Parathyroid adenoma (tissue), 2 donors: Measurements from ENCODE around the gene LHX5.

ENCODE experiments used
- H2AFZ ChIP-seq: fragments of 300-600 bp; sonication (generic); one replicate; pipeline ENCODE4 v1.7.0; 2017; ENCODE audit warnings: antibody characterized with exemption, mild to moderate bottlenecking
- H3K27ac ChIP-seq: fragments of 300-600 bp; sonication (generic); one replicate; pipeline ENCODE4 v1.7.0; 2017
- H3K27me3 ChIP-seq: fragments of 300-600 bp; sonication (generic); one replicate; pipeline ENCODE4 v1.7.0; 2017; ENCODE audit warnings: low read length; ENCODE audit not compliant: control insufficient read depth, insufficient read depth
- H3K36me3 ChIP-seq: fragments of 300-600 bp; sonication (generic); one replicate; pipeline ENCODE4 v1.7.0; 2017; ENCODE audit warnings: low read length; ENCODE audit not compliant: control insufficient read depth, insufficient read depth
- H3K4me1 ChIP-seq: fragments of 300-600 bp; sonication (generic); one replicate; pipeline ENCODE4 v1.7.0; 2017; ENCODE audit warnings: control low read depth
- H3K4me2 ChIP-seq: fragments of 300-600 bp; sonication (generic); one replicate; pipeline ENCODE4 v1.7.0; 2017; ENCODE audit warnings: low read length
- H3K4me3 ChIP-seq: fragments of 300-600 bp; sonication (generic); one replicate; pipeline ENCODE4 v1.7.0; 2017; ENCODE audit warnings: low read depth, low read length
- H3K79me2 ChIP-seq: fragments of 300-600 bp; sonication (generic); one replicate; pipeline ENCODE4 v1.7.0; 2017; ENCODE audit warnings: control low read depth
- H3K9ac ChIP-seq: fragments of 300-600 bp; sonication (generic); one replicate; pipeline ENCODE4 v1.7.0; 2017; ENCODE audit warnings: mild to moderate bottlenecking
- H3K9me3 ChIP-seq: fragments of 300-600 bp; sonication (generic); one replicate; pipeline ENCODE4 v1.7.0; 2017; ENCODE audit warnings: low read length; ENCODE audit not compliant: control insufficient read depth
- TF ChIP-seq, protein P1 (sequence below): fragments of 300-600 bp; sonication (generic); IDR thresholded peaks from one replicate; pipeline ENCODE4 v1.7.0; 2017; ENCODE audit warnings: antibody characterized with exemption, mild to moderate bottlenecking
- donor health status: primary hyperparathyroidism.

Gene LHX5

GRCh38 chr12:113466454-113467141 lies 5.1 kb downstream of the LHX5 start:
- H3K27me3 ChIP-seq = peaks cover 33% of the 10 kb centered on the region
- no peak overlapping the region for H3K4me3 ChIP-seq
- H3K9ac ChIP-seq = no peak overlapping the region
- no peak overlapping the region for H2AFZ ChIP-seq
- no peak overlapping the region for H3K27ac ChIP-seq
- peaks cover 3% of the 10 kb centered on the region for H3K4me1 ChIP-seq
- H3K36me3 ChIP-seq = no peaks in the 10 kb centered on the region
- TF ChIP-seq, protein P1, sequence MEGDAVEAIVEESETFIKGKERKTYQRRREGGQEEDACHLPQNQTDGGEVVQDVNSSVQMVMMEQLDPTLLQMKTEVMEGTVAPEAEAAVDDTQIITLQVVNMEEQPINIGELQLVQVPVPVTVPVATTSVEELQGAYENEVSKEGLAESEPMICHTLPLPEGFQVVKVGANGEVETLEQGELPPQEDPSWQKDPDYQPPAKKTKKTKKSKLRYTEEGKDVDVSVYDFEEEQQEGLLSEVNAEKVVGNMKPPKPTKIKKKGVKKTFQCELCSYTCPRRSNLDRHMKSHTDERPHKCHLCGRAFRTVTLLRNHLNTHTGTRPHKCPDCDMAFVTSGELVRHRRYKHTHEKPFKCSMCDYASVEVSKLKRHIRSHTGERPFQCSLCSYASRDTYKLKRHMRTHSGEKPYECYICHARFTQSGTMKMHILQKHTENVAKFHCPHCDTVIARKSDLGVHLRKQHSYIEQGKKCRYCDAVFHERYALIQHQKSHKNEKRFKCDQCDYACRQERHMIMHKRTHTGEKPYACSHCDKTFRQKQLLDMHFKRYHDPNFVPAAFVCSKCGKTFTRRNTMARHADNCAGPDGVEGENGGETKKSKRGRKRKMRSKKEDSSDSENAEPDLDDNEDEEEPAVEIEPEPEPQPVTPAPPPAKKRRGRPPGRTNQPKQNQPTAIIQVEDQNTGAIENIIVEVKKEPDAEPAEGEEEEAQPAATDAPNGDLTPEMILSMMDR = no peak
- no peaks in the 10 kb centered on the region for H3K79me2 ChIP-seq
- H3K9me3 ChIP-seq = no peaks in the 10 kb centered on the region
- H3K4me2 ChIP-seq = peak overlapping the region; percentile 67

GRCh38 chr12:113465808-113466453 lies 5.7 kb downstream of the LHX5 start:
- H3K36me3 ChIP-seq = no peaks in the 10 kb centered on the region
- no peak overlapping the region for H3K27ac ChIP-seq
- H3K27me3 ChIP-seq = peaks cover 26% of the 10 kb centered on the region
- no peak overlapping the region for H3K4me2 ChIP-seq
- no peak overlapping the region for H3K9ac ChIP-seq
- no peaks in the 10 kb centered on the region for H3K79me2 ChIP-seq
- no peaks in the 10 kb centered on the region for H3K9me3 ChIP-seq
- no peak overlapping the region for H3K4me3 ChIP-seq
- no peak overlapping the region for H2AFZ ChIP-seq
- TF ChIP-seq, protein P1 = no peak
- peaks cover 3% of the 10 kb centered on the region for H3K4me1 ChIP-seq

DNA sequence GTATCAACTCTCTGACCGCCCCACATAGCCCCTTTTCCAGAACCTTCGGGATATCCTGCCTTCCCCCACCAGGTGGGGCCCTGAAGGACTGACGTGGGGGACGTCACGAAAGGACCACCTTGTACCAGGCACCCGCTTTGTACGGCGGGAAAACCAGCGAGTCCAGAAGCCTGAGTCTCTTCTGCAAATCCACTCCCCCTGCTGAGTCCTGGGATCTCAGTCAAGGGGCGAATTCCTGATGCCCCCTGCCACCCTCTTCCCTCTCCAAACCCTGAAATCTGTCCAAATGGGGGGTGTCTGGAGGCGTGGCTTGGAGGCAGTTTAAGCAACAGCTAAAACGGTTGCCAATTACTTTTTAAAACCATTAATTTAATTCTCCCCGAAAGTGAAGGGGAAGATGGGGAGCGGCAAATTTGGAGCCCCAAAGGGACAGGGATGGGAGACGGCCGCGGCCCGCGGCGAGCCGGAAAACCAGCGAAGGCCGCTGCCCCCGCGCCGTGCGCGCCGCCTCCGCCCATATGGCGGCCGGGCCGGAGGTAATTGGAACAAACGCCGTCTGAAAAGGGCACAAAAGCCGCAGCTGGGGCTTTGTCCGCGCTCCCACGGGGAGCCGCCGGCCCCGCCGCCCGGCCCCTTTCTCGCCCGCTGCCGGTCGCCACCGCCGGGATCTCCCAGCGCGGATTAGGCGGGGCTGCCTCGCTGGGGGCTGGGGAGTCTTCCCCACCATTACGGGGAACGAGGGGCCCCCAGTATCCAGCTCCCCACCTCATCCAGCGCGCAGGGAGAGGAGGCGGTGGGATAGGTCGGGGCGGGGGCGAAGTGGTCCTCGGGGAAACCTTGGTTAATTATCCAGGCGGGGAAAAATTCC lies 6.6 kb downstream of the LHX5 start:
- TF ChIP-seq, protein P1 = no peak
- Histone ChIP-seq H3K9me3 (no peaks in the 10 kb centered on the region), H3K79me2 (no peaks in the 10 kb centered on the region), H3K36me3 (no peaks in the 10 kb centered on the region), H3K4me3 (no peak overlapping the region), H3K27ac (no peak overlapping the region), H3K27me3 (peaks cover 22% of the 10 kb centered on the region), H3K4me1 (peaks cover 3% of the 10 kb centered on the region), H3K9ac (no peak overlapping the region), H2AFZ (peak overlapping the region; percentile 53), H3K4me2 (peak overlapping the region; percentile 8)

DNA sequence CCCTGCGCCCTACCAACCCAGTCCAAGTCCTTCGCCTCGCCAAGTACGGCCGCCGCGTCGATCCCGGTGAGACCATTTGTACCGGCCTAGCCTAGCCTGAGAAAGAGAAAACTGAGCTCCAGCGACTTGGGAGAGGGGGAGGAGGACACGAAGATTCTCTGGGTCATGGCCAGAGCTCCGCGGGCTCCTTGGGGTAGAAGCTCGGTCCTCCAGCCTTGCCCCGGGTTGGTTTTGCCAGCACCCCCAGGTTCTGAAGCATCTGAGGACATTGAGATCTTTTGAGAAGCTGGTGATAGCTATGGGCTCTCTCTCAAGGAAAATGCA lies 7.3 kb downstream of the LHX5 start:
- Histone ChIP-seq H3K4me3 (no peak overlapping the region), H3K36me3 (no peaks in the 10 kb centered on the region), H3K79me2 (no peaks in the 10 kb centered on the region), H3K9ac (no peak overlapping the region), H3K4me2 (peak overlapping the region; percentile 40), H3K9me3 (no peaks in the 10 kb centered on the region), H3K27me3 (peaks cover 20% of the 10 kb centered on the region), H3K4me1 (peaks cover 3% of the 10 kb centered on the region), H3K27ac (no peak overlapping the region), H2AFZ (peak overlapping the region; percentile 3)
- TF ChIP-seq, protein P1 = no peak
